Daoy (cell line): Measurements from ENCODE around the gene SLC5A10. TPM values are rescaled to one million over a fixed set of nuclear protein-coding genes. Genes with fewer than 3 reads are reported as not detected.
"Not testable (repeated sequence)": the region's sequence is repeated elsewhere in the genome, so short reads cannot be mapped to it uniquely, and the experiment has no call there.

Source experiments
- DNase-seq: peaks from one replicate; pipeline ENCODE4 v3.0.0-alpha.2; 2015; ENCODE audit warnings: low read depth
- total RNA-seq: library from RNA; depleted of rRNA; stranded (reverse); fragments of >200 nt; shearing (Covaris generic); gene quantifications from 2 replicates; pipeline ENCODE4 v1.2.3, GENCODE V29; 2014

SLC5A10 gene
- total RNA-seq, 1 experiment from 2014 or later: 0.06 TPM

- no peak for DNase-seq
These were observed 66.0 kb downstream of the SLC5A10 start for GRCh38 chr17:19017804-19018599.

- DNase-seq: no peak
These were observed 66.6 kb downstream of the SLC5A10 start for GRCh38 chr17:19018600-19018950.

GRCh38 chr17:19019041-19019941 lies 67.3 kb downstream of the SLC5A10 start:
- DNase-seq: no peak

- no peak for DNase-seq
These were observed 68.1 kb downstream of the SLC5A10 start for GRCh38 chr17:19020016-19020415.

GRCh38 chr17:19021011-19021621 lies 69.2 kb downstream of the SLC5A10 start:
- not testable (repeated sequence) for DNase-seq

GRCh38 chr17:19021622-19022083 lies 69.7 kb downstream of the SLC5A10 start:
- peak; percentile 53 for DNase-seq

- no peak for DNase-seq
These were observed 70.2 kb downstream of the SLC5A10 start for GRCh38 chr17:19022128-19022527.

GRCh38 chr17:19022747-19023146 lies 70.8 kb downstream of the SLC5A10 start:
- no peak for DNase-seq

- no peak for DNase-seq
These were observed 71.4 kb downstream of the SLC5A10 start for GRCh38 chr17:19023209-19023999.

- DNase-seq: peak; percentile 51
These were observed 72.4 kb downstream of the SLC5A10 start for GRCh38 chr17:19024101-19025078.

- not testable (repeated sequence) for DNase-seq
These were observed 76.7 kb downstream of the SLC5A10 start for GRCh38 chr17:19028671-19029070.

- not testable (repeated sequence) for DNase-seq
These were observed 77.8 kb downstream of the SLC5A10 start for GRCh38 chr17:19029740-19030139.

- not testable (repeated sequence) for DNase-seq
These were observed 78.9 kb downstream of the SLC5A10 start for GRCh38 chr17:19030771-19031449.

- DNase-seq: not testable (repeated sequence)
These were observed 79.8 kb downstream of the SLC5A10 start for GRCh38 chr17:19031729-19032128.

GRCh38 chr17:19032377-19032988 lies 80.5 kb downstream of the SLC5A10 start:
- DNase-seq: not testable (repeated sequence)

GRCh38 chr17:19036186-19036585 lies 84.2 kb downstream of the SLC5A10 start:
- not testable (repeated sequence) for DNase-seq

- not testable (repeated sequence) for DNase-seq
These were observed 85.6 kb downstream of the SLC5A10 start for GRCh38 chr17:19037547-19037946.

- not testable (repeated sequence) for DNase-seq
These were observed 86.0 kb downstream of the SLC5A10 start for GRCh38 chr17:19038007-19038406.

- not testable (repeated sequence) for DNase-seq
These were observed 86.8 kb downstream of the SLC5A10 start for GRCh38 chr17:19038730-19039129.
